ENCODE results near the gene IQGAP2.

The IQGAP2 gene

GRCh38 chr5:76383126-76383832, 19.8 kb upstream of the IQGAP2 start:
- no peak for DNase-seq (ENCODE audit: low spot score)

GRCh38 chr5:76384189-76384588, 18.9 kb upstream of the IQGAP2 start:
- DNase-seq (ENCODE audit: low spot score) = no peak

- no peak for DNase-seq (ENCODE audit: low spot score)
Measured at GRCh38 chr5:76384705-76385104, 18.4 kb upstream of the IQGAP2 start.

- no peak for DNase-seq (ENCODE audit: low spot score)
Measured at GRCh38 chr5:76385540-76385939, 17.5 kb upstream of the IQGAP2 start.

- no peak for DNase-seq (ENCODE audit: low spot score)
Measured at GRCh38 chr5:76386360-76386759, 16.7 kb upstream of the IQGAP2 start.

- DNase-seq (ENCODE audit: low spot score) = no peak
Measured at GRCh38 chr5:76388236-76388635, 14.8 kb upstream of the IQGAP2 start.

- DNase-seq (ENCODE audit: low spot score) = no peak
Measured at GRCh38 chr5:76388791-76389512, 14.1 kb upstream of the IQGAP2 start.

GRCh38 chr5:76389513-76390154, 13.5 kb upstream of the IQGAP2 start:
- no peak for DNase-seq (ENCODE audit: low spot score)

GRCh38 chr5:76391014-76391413, 12.1 kb upstream of the IQGAP2 start:
- DNase-seq (ENCODE audit: low spot score) = no peak

- DNase-seq (ENCODE audit: low spot score) = no peak
Measured at GRCh38 chr5:76393035-76393680, 9.9 kb upstream of the IQGAP2 start.

GRCh38 chr5:76397200-76397599, 5.9 kb upstream of the IQGAP2 start:
- DNase-seq (ENCODE audit: low spot score) = no peak

- DNase-seq (ENCODE audit: low spot score) = no peak
Measured at GRCh38 chr5:76399268-76399667, 3.8 kb upstream of the IQGAP2 start.

GRCh38 chr5:76400466-76400865, 2.6 kb upstream of the IQGAP2 start:
- no peak for DNase-seq (ENCODE audit: low spot score)

- no peak for DNase-seq (ENCODE audit: low spot score)
Measured at GRCh38 chr5:76401801-76402250, 1.3 kb upstream of the IQGAP2 start.

- DNase-seq (ENCODE audit: low spot score) = no peak
Measured at GRCh38 chr5:76402251-76402885, 717 bp upstream of the IQGAP2 start.

GRCh38 chr5:76403766-76404222, 709 bp downstream of the IQGAP2 start:
- no peak for DNase-seq (ENCODE audit: low spot score)

- DNase-seq (ENCODE audit: low spot score) = no peak
Measured at GRCh38 chr5:76404223-76405211, 1.4 kb downstream of the IQGAP2 start.

GRCh38 chr5:76406014-76406413, 2.9 kb downstream of the IQGAP2 start:
- DNase-seq (ENCODE audit: low spot score) = no peak

- DNase-seq (ENCODE audit: low spot score) = no peak
Measured at GRCh38 chr5:76406673-76407072, 3.6 kb downstream of the IQGAP2 start.

GRCh38 chr5:76408104-76408654, 5.1 kb downstream of the IQGAP2 start:
- DNase-seq (ENCODE audit: low spot score) = no peak

Data from putamen (tissue), 1 donor.